HCT116 (cell line): Measurements from ENCODE around the gene ZBTB38.

Source experiments
- RAD21 ChIP-seq: IDR thresholded peaks from 2 replicates; pipeline ENCODE4 v1.6.1; 2012; ENCODE audit warnings: low read depth, mild to moderate bottlenecking
- TF ChIP-seq, protein P1 (sequence below), 3 experiments: fragments of 200-600 bp in 1 of 3; sonication (generic) in 1 of 3; IDR thresholded peaks in 2 of 3; conservative IDR thresholded peaks in 1 of 3; 2 replicates each; pipeline ENCODE4 v1.5.1; 2012 to 2017; ENCODE audit warnings: low read depth in 2 of 3, low read length in 2 of 3, antibody characterized with exemption in 1 of 3, borderline replicate concordance in 1 of 3, control low read depth in 1 of 3, mild to moderate bottlenecking in 1 of 3, mixed read lengths in 1 of 3, mixed run types in 1 of 3, moderate library complexity in 1 of 3; ENCODE audit not compliant: insufficient read depth in 1 of 3

DNA sequence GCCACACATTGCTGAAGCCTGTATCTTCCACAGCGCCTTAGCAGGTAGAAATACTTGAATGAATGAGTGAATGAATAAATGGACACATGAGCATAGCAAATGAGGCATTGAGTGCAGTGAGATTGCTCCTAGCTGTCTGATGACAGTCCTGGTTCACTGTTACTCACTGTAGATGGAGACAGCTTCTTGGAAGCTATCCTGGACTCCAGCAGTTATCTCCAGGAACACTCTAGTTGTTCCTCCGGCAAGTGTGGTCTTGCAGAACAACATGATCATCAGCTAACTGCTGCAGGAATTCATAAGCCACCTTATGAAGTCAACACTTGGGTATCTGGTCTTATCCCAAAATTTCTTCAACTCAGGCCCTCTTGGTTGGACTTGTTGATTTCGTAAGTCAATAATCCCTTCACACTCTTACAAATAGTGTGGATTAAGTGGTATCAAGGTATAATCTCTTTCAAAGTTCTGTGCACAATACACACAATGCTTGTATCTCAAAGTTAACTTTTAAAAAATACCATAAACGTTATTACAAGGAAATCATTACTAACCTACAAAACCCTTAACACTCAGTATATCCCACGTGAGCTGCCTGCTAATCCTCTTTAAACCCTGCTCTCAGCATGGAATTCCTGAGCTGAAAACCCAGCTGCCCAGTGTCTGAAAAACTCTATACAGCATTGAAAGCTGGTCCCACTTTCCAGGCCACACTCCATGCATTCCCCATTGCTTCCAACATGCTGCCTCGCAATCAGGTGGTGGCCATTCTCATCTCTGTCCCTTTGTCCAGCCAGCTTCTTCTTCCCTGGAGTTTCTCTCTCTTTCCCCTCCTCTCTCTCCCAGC lies 14.4 kb upstream of the ZBTB38 start:
- TF ChIP-seq, protein P1, sequence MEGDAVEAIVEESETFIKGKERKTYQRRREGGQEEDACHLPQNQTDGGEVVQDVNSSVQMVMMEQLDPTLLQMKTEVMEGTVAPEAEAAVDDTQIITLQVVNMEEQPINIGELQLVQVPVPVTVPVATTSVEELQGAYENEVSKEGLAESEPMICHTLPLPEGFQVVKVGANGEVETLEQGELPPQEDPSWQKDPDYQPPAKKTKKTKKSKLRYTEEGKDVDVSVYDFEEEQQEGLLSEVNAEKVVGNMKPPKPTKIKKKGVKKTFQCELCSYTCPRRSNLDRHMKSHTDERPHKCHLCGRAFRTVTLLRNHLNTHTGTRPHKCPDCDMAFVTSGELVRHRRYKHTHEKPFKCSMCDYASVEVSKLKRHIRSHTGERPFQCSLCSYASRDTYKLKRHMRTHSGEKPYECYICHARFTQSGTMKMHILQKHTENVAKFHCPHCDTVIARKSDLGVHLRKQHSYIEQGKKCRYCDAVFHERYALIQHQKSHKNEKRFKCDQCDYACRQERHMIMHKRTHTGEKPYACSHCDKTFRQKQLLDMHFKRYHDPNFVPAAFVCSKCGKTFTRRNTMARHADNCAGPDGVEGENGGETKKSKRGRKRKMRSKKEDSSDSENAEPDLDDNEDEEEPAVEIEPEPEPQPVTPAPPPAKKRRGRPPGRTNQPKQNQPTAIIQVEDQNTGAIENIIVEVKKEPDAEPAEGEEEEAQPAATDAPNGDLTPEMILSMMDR (IDR thresholded peaks at IDR 0.05 in 2 of 3, conservative IDR thresholded peaks at IDR 0.05 in 1 of 3; ENCODE audit: borderline replicate concordance in 1 of 3, insufficient read depth in 1 of 3, low read depth in 2 of 3, low read length in 2 of 3) = no peak
- no peak for TF ChIP-seq RAD21
